NCI-H2227 (cell line): ENCODE results near the gene ANLN.
"Not testable (repeated sequence)": the region's sequence is repeated elsewhere in the genome, so short reads cannot be mapped to it uniquely, and the experiment has no call there.

Experiments used
- DNase-seq: peaks from one replicate; lab custom pipeline; 2025; ENCODE audit not compliant: unreplicated experiment; lab: John Stamatoyannopoulos, UW

The ANLN gene

GRCh38 chr7:36379831-36380504 is 9.7 kb upstream of the ANLN start:
- DNase-seq, result no peak

GRCh38 chr7:36381056-36381455 is 8.6 kb upstream of the ANLN start:
- no peak for DNase-seq

GRCh38 chr7:36383284-36383683 is 6.4 kb upstream of the ANLN start:
- DNase-seq, result not testable (repeated sequence)

- DNase-seq, result not testable (repeated sequence)
These were observed 4.0 kb upstream of the ANLN start for GRCh38 chr7:36385646-36386045.

GRCh38 chr7:36387435-36388231 is 2.0 kb upstream of the ANLN start:
- DNase-seq, result no peak

GRCh38 chr7:36388423-36388822 is 1.2 kb upstream of the ANLN start:
- no peak for DNase-seq

GRCh38 chr7:36390199-36391090 is 783 bp downstream of the ANLN start:
- peak; percentile 81 for DNase-seq

GRCh38 chr7:36391436-36392198 is 2.0 kb downstream of the ANLN start:
- DNase-seq, result no peak

- DNase-seq, result no peak
These were observed 4.2 kb downstream of the ANLN start for GRCh38 chr7:36393826-36394225.

GRCh38 chr7:36395171-36395894 is 5.7 kb downstream of the ANLN start:
- no peak for DNase-seq

- no peak for DNase-seq
These were observed 6.5 kb downstream of the ANLN start for GRCh38 chr7:36396150-36396549.

GRCh38 chr7:36400036-36400435 is 10.4 kb downstream of the ANLN start:
- no peak for DNase-seq

GRCh38 chr7:36400606-36401005 is 10.9 kb downstream of the ANLN start:
- no peak for DNase-seq

- no peak for DNase-seq
These were observed 13.8 kb downstream of the ANLN start for GRCh38 chr7:36403452-36403851.

GRCh38 chr7:36404639-36405408 is 15.2 kb downstream of the ANLN start:
- no peak for DNase-seq

- no peak for DNase-seq
These were observed 15.7 kb downstream of the ANLN start for GRCh38 chr7:36405409-36405803.

GRCh38 chr7:36406156-36406555 is 16.5 kb downstream of the ANLN start:
- no peak for DNase-seq

GRCh38 chr7:36407636-36408550 is 18.2 kb downstream of the ANLN start:
- no peak for DNase-seq
